WTC11 (cell line): ENCODE measurements around the gene PTK6. TPM values are rescaled to one million over a fixed set of nuclear protein-coding genes. Genes with fewer than 3 reads are reported as not detected.

Experiments used
- ATAC-seq: fragments of 200-7000 bp; cut with Tn5 transposase; 2 replicates; pipeline ENCODE4 v1.10.0; 2021; ENCODE audit warnings: mild to moderate bottlenecking, moderate library complexity
- CTCF ChIA-PET: fragments of 300-600 bp; sonication (Branson Sonifier 250); formaldehyde crosslinking; loops from one replicate; lab custom pipeline; 2021; ENCODE audit warnings: antibody characterized with exemption; lab: Charles Lee
- POLR2A ChIA-PET: fragments of 350-600 bp; sonication (Branson Sonifier 250); formaldehyde crosslinking; loops from one replicate; lab custom pipeline; 2021; ENCODE audit warnings: antibody characterized with exemption; lab: Charles Lee
- DNase-seq: peaks from one replicate; pipeline ENCODE4 v3.0.0; 2021; ENCODE audit warnings: low spot score
- H3K27ac Mint-ChIP-seq: 2 replicates; pipeline ENCODE4 v1.8.0; 2021; ENCODE audit warnings: mixed read lengths
- H3K27me3 Mint-ChIP-seq: 2 replicates; pipeline ENCODE4 v1.8.0; 2021; ENCODE audit warnings: low read depth, mild to moderate bottlenecking, moderate library complexity, mixed read lengths
- H3K36me3 Mint-ChIP-seq: 2 replicates; pipeline ENCODE4 v1.8.0; 2021; ENCODE audit warnings: mixed read lengths
- H3K4me1 Mint-ChIP-seq: 2 replicates; pipeline ENCODE4 v1.8.0; 2022; ENCODE audit warnings: mixed read lengths
- H3K4me3 Mint-ChIP-seq: 2 replicates; pipeline ENCODE4 v1.8.0; 2021; ENCODE audit warnings: mild to moderate bottlenecking, moderate library complexity, mixed read lengths
- H3K9me3 Mint-ChIP-seq: 2 replicates; pipeline ENCODE4 v1.8.0; 2021; ENCODE audit warnings: mixed read lengths
- CBFB ChIP-seq: sonication (generic); formaldehyde crosslinking; IDR thresholded peaks from 2 replicates; pipeline ENCODE4 v1.8.1; 2022; ENCODE audit warnings: mild to moderate bottlenecking, low read depth, missing genetic modification reagents
- FOXJ3 ChIP-seq: sonication (generic); formaldehyde crosslinking; IDR thresholded peaks from 2 replicates; pipeline ENCODE4 v1.9.0; 2021; ENCODE audit warnings: missing genetic modification reagents, mild to moderate bottlenecking, borderline replicate concordance
- JUN ChIP-seq: sonication (generic); formaldehyde crosslinking; IDR thresholded peaks from 2 replicates; pipeline ENCODE4 v1.8.0; 2023; ENCODE audit warnings: mild to moderate bottlenecking, missing genetic modification reagents
- PRRX2 ChIP-seq: fragments of 250-450 bp; sonication (Bioruptor Pico); IDR thresholded peaks from 2 replicates; pipeline ENCODE4 v1.8.0; 2021; ENCODE audit warnings: mild to moderate bottlenecking
- TP53 ChIP-seq: sonication (generic); formaldehyde crosslinking; IDR thresholded peaks from 2 replicates; pipeline ENCODE4 v1.8.1; 2023; ENCODE audit warnings: mild to moderate bottlenecking, missing genetic modification reagents
- ZNF121 ChIP-seq: sonication (generic); formaldehyde crosslinking; IDR thresholded peaks from 2 replicates; pipeline ENCODE4 v1.8.0; 2023; ENCODE audit warnings: missing genetic modification reagents
- ZNF219 ChIP-seq: sonication (generic); formaldehyde crosslinking; IDR thresholded peaks from 2 replicates; pipeline ENCODE4 v1.8.0; 2023; ENCODE audit warnings: missing genetic modification reagents, mild to moderate bottlenecking, borderline replicate concordance
- ZNF281 ChIP-seq: sonication (generic); formaldehyde crosslinking; IDR thresholded peaks from 2 replicates; pipeline ENCODE4 v1.8.0; 2023; ENCODE audit warnings: mild to moderate bottlenecking, missing genetic modification reagents
- ZNF416 ChIP-seq: fragments of 250-450 bp; sonication (Bioruptor Pico); IDR thresholded peaks from 2 replicates; pipeline ENCODE4 v1.9.0; 2021; ENCODE audit warnings: mild to moderate bottlenecking, inconsistent platforms
- total RNA-seq: library from RNA; stranded (reverse); gene quantifications from 3 replicates; pipeline ENCODE4 v1.2.3, GENCODE V29; 2021
- TF ChIP-seq, protein P1 (sequence below): fragments of 250-450 bp; sonication (Bioruptor Pico); IDR thresholded peaks from 2 replicates; pipeline ENCODE4 v1.9.0; 2021; ENCODE audit warnings: mild to moderate bottlenecking
- TF ChIP-seq, protein P2 (sequence below): fragments of 250-450 bp; sonication (Bioruptor Pico); IDR thresholded peaks from 2 replicates; pipeline ENCODE4 v1.9.0; 2021; ENCODE audit warnings: moderate library complexity, mild to moderate bottlenecking, inconsistent platforms, borderline replicate concordance
- TF ChIP-seq, protein P3 (sequence below): sonication (generic); formaldehyde crosslinking; IDR thresholded peaks from 2 replicates; pipeline ENCODE4 v1.8.0; 2022; ENCODE audit warnings: missing genetic modification reagents
- TF ChIP-seq, protein P4 (sequence below): sonication (generic); formaldehyde crosslinking; conservative IDR thresholded peaks from 2 replicates; pipeline ENCODE4 v1.8.1; 2023; ENCODE audit warnings: mild to moderate bottlenecking, low read depth, missing genetic modification reagents, moderate library complexity
- TF ChIP-seq, protein P5 (sequence below): sonication (generic); formaldehyde crosslinking; IDR thresholded peaks from 2 replicates; pipeline ENCODE4 v1.8.1; 2022; ENCODE audit warnings: mild to moderate bottlenecking, moderate library complexity, missing genetic modification reagents
- TF ChIP-seq, protein P6 (sequence below): sonication (generic); formaldehyde crosslinking; IDR thresholded peaks from 2 replicates; pipeline ENCODE4 v1.8.1; 2023; ENCODE audit warnings: mild to moderate bottlenecking, missing genetic modification reagents

The PTK6 gene
- total RNA-seq, 1 experiment from 2014 or later: 0.22 TPM

- ATAC-seq (no peak), DNase-seq (no peak)
- Mint-ChIP-seq H3K9me3 (no peaks in the 10 kb centered on the region), H3K4me3 (no peak overlapping the region), H3K36me3 (no peaks in the 10 kb centered on the region), H3K27me3 (no peaks in the 10 kb centered on the region), H3K27ac (peak overlapping the region; percentile 74; the same call in 1 of the 2 replicates), H3K4me1 (no peaks in the 10 kb centered on the region)
- TF ChIP-seq ZNF416 (CRISPR knock-in tag) (no peak), ZNF219 (no peak), JUN (no peak), ZNF121 (CRISPR knock-in tag) (no peak), TP53 (CRISPR knock-in tag) (no peak), FOXJ3 (no peak), PRRX2 (CRISPR knock-in tag) (no peak), CBFB (CRISPR knock-in tag) (no peak), ZNF281 (CRISPR knock-in tag) (no peak)
- TF ChIP-seq, protein P1, sequence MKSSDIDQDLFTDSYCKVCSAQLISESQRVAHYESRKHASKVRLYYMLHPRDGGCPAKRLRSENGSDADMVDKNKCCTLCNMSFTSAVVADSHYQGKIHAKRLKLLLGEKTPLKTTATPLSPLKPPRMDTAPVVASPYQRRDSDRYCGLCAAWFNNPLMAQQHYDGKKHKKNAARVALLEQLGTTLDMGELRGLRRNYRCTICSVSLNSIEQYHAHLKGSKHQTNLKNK: no peak
- TF ChIP-seq, protein P2, sequence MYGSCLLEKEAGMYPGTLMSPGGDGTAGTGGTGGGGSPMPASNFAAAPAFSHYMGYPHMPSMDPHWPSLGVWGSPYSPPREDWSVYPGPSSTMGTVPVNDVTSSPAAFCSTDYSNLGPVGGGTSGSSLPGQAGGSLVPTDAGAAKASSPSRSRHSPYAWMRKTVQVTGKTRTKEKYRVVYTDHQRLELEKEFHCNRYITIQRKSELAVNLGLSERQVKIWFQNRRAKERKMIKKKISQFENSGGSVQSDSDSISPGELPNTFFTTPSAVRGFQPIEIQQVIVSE (CRISPR knock-in tag): no peak
- TF ChIP-seq, protein P3, sequence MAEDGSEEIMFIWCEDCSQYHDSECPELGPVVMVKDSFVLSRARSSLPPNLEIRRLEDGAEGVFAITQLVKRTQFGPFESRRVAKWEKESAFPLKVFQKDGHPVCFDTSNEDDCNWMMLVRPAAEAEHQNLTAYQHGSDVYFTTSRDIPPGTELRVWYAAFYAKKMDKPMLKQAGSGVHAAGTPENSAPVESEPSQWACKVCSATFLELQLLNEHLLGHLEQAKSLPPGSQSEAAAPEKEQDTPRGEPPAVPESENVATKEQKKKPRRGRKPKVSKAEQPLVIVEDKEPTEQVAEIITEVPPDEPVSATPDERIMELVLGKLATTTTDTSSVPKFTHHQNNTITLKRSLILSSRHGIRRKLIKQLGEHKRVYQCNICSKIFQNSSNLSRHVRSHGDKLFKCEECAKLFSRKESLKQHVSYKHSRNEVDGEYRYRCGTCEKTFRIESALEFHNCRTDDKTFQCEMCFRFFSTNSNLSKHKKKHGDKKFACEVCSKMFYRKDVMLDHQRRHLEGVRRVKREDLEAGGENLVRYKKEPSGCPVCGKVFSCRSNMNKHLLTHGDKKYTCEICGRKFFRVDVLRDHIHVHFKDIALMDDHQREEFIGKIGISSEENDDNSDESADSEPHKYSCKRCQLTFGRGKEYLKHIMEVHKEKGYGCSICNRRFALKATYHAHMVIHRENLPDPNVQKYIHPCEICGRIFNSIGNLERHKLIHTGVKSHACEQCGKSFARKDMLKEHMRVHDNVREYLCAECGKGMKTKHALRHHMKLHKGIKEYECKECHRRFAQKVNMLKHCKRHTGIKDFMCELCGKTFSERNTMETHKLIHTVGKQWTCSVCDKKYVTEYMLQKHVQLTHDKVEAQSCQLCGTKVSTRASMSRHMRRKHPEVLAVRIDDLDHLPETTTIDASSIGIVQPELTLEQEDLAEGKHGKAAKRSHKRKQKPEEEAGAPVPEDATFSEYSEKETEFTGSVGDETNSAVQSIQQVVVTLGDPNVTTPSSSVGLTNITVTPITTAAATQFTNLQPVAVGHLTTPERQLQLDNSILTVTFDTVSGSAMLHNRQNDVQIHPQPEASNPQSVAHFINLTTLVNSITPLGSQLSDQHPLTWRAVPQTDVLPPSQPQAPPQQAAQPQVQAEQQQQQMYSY (CRISPR knock-in tag): no peak
- TF ChIP-seq, protein P4, sequence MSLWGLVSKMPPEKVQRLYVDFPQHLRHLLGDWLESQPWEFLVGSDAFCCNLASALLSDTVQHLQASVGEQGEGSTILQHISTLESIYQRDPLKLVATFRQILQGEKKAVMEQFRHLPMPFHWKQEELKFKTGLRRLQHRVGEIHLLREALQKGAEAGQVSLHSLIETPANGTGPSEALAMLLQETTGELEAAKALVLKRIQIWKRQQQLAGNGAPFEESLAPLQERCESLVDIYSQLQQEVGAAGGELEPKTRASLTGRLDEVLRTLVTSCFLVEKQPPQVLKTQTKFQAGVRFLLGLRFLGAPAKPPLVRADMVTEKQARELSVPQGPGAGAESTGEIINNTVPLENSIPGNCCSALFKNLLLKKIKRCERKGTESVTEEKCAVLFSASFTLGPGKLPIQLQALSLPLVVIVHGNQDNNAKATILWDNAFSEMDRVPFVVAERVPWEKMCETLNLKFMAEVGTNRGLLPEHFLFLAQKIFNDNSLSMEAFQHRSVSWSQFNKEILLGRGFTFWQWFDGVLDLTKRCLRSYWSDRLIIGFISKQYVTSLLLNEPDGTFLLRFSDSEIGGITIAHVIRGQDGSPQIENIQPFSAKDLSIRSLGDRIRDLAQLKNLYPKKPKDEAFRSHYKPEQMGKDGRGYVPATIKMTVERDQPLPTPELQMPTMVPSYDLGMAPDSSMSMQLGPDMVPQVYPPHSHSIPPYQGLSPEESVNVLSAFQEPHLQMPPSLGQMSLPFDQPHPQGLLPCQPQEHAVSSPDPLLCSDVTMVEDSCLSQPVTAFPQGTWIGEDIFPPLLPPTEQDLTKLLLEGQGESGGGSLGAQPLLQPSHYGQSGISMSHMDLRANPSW (CRISPR knock-in tag): no peak
- TF ChIP-seq, protein P5, sequence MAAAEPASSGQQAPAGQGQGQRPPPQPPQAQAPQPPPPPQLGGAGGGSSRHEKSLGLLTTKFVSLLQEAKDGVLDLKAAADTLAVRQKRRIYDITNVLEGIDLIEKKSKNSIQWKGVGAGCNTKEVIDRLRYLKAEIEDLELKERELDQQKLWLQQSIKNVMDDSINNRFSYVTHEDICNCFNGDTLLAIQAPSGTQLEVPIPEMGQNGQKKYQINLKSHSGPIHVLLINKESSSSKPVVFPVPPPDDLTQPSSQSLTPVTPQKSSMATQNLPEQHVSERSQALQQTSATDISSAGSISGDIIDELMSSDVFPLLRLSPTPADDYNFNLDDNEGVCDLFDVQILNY (CRISPR knock-in tag): no peak
- TF ChIP-seq, protein P6, sequence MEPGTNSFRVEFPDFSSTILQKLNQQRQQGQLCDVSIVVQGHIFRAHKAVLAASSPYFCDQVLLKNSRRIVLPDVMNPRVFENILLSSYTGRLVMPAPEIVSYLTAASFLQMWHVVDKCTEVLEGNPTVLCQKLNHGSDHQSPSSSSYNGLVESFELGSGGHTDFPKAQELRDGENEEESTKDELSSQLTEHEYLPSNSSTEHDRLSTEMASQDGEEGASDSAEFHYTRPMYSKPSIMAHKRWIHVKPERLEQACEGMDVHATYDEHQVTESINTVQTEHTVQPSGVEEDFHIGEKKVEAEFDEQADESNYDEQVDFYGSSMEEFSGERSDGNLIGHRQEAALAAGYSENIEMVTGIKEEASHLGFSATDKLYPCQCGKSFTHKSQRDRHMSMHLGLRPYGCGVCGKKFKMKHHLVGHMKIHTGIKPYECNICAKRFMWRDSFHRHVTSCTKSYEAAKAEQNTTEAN (CRISPR knock-in tag): no peak
- CTCF ChIA-PET: interaction anchor here (1.0 to 1.6 kb wide), 3 partner anchors 9 to 501 kb away, joined by 3 to 7 read pairs (median 3); partner anchors contain the start of genes HELZ2 and PTK6
- POLR2A ChIA-PET: no interaction called here
Measured at GRCh38 chr20:63582382-63583063, 45.3 kb upstream of the PTK6 start.
